ENCODE measurements around the gene ADGRG7.

- TF ChIP-seq CTCF (conservative IDR thresholded peaks at IDR 0.05 in 1 of 2, IDR thresholded peaks at IDR 0.05 in 1 of 2; ENCODE audit: low read depth in 1 of 2, low read length in 2 of 2) (no peak), EZH2 (IDR thresholded peaks at IDR 0.05; ENCODE audit: low read length, missing control alignments) (no peak)
Observed at GRCh38 chr3:100708989-100709841, 99.8 kb downstream of the ADGRG7 start, which contains the start of gene TFG.

Data from fibroblast of lung (primary cell).